ENCODE measurements around the gene KDR.

- TF ChIP-seq CTCF (IDR thresholded peaks at IDR 0.05) = no peak
- TF ChIP-seq POLR2A (IDR thresholded peaks at IDR 0.05) = no peak
Measured at GRCh38 chr4:55031158-55031557, 94.2 kb downstream of the KDR start.
